Neural cell (in vitro differentiated cells): ENCODE data around the gene LY6G6D. TPM values are rescaled to one million over a fixed set of nuclear protein-coding genes. Genes with fewer than 3 reads are reported as not detected.

ENCODE experiments used
- H2AFZ ChIP-seq: fragments of 200-600, 300-800 bp; sonication (generic), shearing (Covaris generic); 2 replicates; pipeline ENCODE4 v1.6.0; 2014; ENCODE audit warnings: low read depth, mild to moderate bottlenecking, antibody characterized with exemption, low read length, moderate library complexity
- H3F3A ChIP-seq: fragments of 200-600 bp; shearing (Covaris generic); 2 replicates; pipeline ENCODE4 v1.6.1; 2016; ENCODE audit warnings: mild to moderate bottlenecking, moderate library complexity, mixed read lengths, antibody characterized with exemption, low read length; ENCODE audit not compliant: insufficient read depth, poor library complexity, severe bottlenecking
- H3K27ac ChIP-seq: fragments of 200-600, 300-800 bp; sonication (generic), shearing (Covaris generic); 2 replicates; pipeline ENCODE4 v1.5.1; 2014; ENCODE audit warnings: mild to moderate bottlenecking, low read length, moderate library complexity
- H3K27me3 ChIP-seq: fragments of 300-800, 200-600 bp; sonication (generic), shearing (Covaris generic); 2 replicates; pipeline ENCODE4 v1.6.0; 2014; ENCODE audit warnings: mild to moderate bottlenecking, low read depth, low read length, moderate library complexity; ENCODE audit not compliant: insufficient read depth
- H3K36me3 ChIP-seq: fragments of 300-800, 200-600 bp; sonication (generic), shearing (Covaris generic); 2 replicates; pipeline ENCODE4 v1.5.1; 2014; ENCODE audit warnings: mild to moderate bottlenecking, antibody characterized with exemption, low read length, moderate library complexity; ENCODE audit not compliant: insufficient read depth
- H3K4me2 ChIP-seq: fragments of 300-800, 200-600 bp; sonication (generic), shearing (Covaris generic); 2 replicates; pipeline ENCODE4 v1.6.0; 2014; ENCODE audit warnings: mild to moderate bottlenecking, low read length
- H3K4me3 ChIP-seq: fragments of 300-800, 200-600 bp; sonication (generic), shearing (Covaris generic); 2 replicates; pipeline ENCODE4 v1.5.1; 2014; ENCODE audit warnings: mild to moderate bottlenecking, low read length, moderate library complexity
- H3K79me2 ChIP-seq: fragments of 200-600 bp; shearing (Covaris generic); replicated peaks from 2 replicates; pipeline ENCODE4 v1.6.0; 2014; ENCODE audit warnings: mild to moderate bottlenecking, low read length, moderate library complexity; ENCODE audit not compliant: insufficient read depth
- H3K9ac ChIP-seq: fragments of 300-800, 200-600 bp; sonication (generic), shearing (Covaris generic); 2 replicates; pipeline ENCODE4 v1.6.1; 2016; ENCODE audit warnings: mild to moderate bottlenecking, low read length, mixed read lengths
- H3K9me2 ChIP-seq: fragments of 200-600 bp; shearing (Covaris generic); 2 replicates; pipeline ENCODE4 v1.6.1; 2016; ENCODE audit warnings: mild to moderate bottlenecking, low read length, mixed read lengths; ENCODE audit not compliant: insufficient read depth
- H3K9me3 ChIP-seq: fragments of 200-600, 300-800 bp; sonication (generic), shearing (Covaris generic); 2 replicates; pipeline ENCODE4 v1.6.1; 2016; ENCODE audit warnings: mild to moderate bottlenecking, mixed run types, low read length, moderate library complexity, mixed read lengths
- H4K20me1 ChIP-seq: fragments of 200-600 bp; shearing (Covaris generic); 2 replicates; pipeline ENCODE4 v1.6.1; 2016; ENCODE audit warnings: mild to moderate bottlenecking, mixed run types; ENCODE audit not compliant: insufficient read depth
- EP300 ChIP-seq: fragments of 450-650 bp; conservative IDR thresholded peaks from 2 replicates; pipeline ENCODE4 v1.6.1; 2014; ENCODE audit warnings: antibody characterized with exemption, mild to moderate bottlenecking, moderate library complexity; ENCODE audit not compliant: poor library complexity, severe bottlenecking
- EZH2 ChIP-seq: fragments of 200-600, 300-800 bp; shearing (Covaris generic), sonication (generic); IDR thresholded peaks from 2 replicates; pipeline ENCODE4 v1.6.1; 2014; ENCODE audit warnings: antibody characterized with exemption, low read length, borderline replicate concordance, mild to moderate bottlenecking; ENCODE audit not compliant: insufficient read depth, poor library complexity, severe bottlenecking
- MXI1 ChIP-seq: fragments of 450-650 bp; conservative IDR thresholded peaks from 2 replicates; pipeline ENCODE4 v1.6.1; 2014; ENCODE audit warnings: antibody characterized with exemption, mild to moderate bottlenecking; ENCODE audit not compliant: poor library complexity, severe bottlenecking
- POLR2AphosphoS5 ChIP-seq: IDR thresholded peaks from 2 replicates; pipeline ENCODE4 v1.6.1; 2012
- RAD21 ChIP-seq: fragments of 450-650 bp; conservative IDR thresholded peaks from 2 replicates; pipeline ENCODE4 v1.6.1; 2014; ENCODE audit warnings: antibody characterized with exemption, mild to moderate bottlenecking, moderate library complexity
- SMC3 ChIP-seq: fragments of 450-650 bp; conservative IDR thresholded peaks from 2 replicates; pipeline ENCODE4 v1.6.1; 2014; ENCODE audit warnings: antibody characterized with exemption, mild to moderate bottlenecking, moderate library complexity; ENCODE audit not compliant: poor library complexity
- TAF1 ChIP-seq: IDR thresholded peaks from 2 replicates; pipeline ENCODE4 v1.6.1; 2012; ENCODE audit warnings: low read depth
- polyA plus RNA-seq: library from polyadenylated mRNA; depleted of rRNA; stranded (reverse); fragments of >200 nt; gene quantifications from 2 replicates; pipeline ENCODE4 v1.2.3, GENCODE V29; 2014
- TF ChIP-seq, protein P1 (sequence below): fragments of 450-650 bp; IDR thresholded peaks from 2 replicates; pipeline ENCODE4 v1.5.1; 2014; ENCODE audit warnings: antibody characterized with exemption, mild to moderate bottlenecking, moderate library complexity; ENCODE audit not compliant: poor library complexity, severe bottlenecking
- TF ChIP-seq, protein P2 (sequence below): IDR thresholded peaks from 2 replicates; pipeline ENCODE4 v1.6.1; 2012; ENCODE audit warnings: borderline replicate concordance

The LY6G6D gene
- polyA plus RNA-seq, 1 donor from 2014 or later: not detected

DNA sequence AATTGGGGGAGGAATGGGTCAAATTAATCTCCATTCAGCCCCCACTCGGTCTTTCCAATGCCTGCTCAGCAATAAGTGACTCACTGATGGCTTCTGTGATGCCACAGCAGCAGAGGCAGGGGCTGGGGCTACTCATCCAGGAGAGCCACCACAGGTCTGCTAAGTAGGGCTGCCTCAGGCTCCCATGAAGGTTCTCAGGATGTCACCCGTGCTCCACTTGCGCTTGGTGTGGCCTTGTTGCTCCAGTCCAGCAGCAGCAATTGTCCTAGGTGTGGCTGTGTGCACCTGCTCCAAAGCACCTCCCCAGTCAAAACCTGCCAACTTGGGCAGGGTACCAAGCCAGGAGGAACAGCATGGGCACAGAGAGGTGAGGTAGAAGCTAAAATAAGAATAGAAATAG lies 7.0 kb downstream of the LY6G6D start:
- no peaks in the 10 kb centered on the region for H3K27me3 ChIP-seq
- no peak overlapping the region for H3K9ac ChIP-seq
- no peaks in the 10 kb centered on the region for H3K36me3 ChIP-seq
- no peak overlapping the region for H3K4me3 ChIP-seq
- H3K9me3 ChIP-seq: no peaks in the 10 kb centered on the region
- H3K27ac ChIP-seq: no peak overlapping the region
- TF ChIP-seq, protein P1, sequence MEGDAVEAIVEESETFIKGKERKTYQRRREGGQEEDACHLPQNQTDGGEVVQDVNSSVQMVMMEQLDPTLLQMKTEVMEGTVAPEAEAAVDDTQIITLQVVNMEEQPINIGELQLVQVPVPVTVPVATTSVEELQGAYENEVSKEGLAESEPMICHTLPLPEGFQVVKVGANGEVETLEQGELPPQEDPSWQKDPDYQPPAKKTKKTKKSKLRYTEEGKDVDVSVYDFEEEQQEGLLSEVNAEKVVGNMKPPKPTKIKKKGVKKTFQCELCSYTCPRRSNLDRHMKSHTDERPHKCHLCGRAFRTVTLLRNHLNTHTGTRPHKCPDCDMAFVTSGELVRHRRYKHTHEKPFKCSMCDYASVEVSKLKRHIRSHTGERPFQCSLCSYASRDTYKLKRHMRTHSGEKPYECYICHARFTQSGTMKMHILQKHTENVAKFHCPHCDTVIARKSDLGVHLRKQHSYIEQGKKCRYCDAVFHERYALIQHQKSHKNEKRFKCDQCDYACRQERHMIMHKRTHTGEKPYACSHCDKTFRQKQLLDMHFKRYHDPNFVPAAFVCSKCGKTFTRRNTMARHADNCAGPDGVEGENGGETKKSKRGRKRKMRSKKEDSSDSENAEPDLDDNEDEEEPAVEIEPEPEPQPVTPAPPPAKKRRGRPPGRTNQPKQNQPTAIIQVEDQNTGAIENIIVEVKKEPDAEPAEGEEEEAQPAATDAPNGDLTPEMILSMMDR: no peak
- TF ChIP-seq EZH2 (no peak), RAD21 (no peak), MXI1 (no peak), SMC3 (no peak), TAF1 (no peak), EP300 (no peak), POLR2AphosphoS5 (no peak)
- TF ChIP-seq, protein P2, sequence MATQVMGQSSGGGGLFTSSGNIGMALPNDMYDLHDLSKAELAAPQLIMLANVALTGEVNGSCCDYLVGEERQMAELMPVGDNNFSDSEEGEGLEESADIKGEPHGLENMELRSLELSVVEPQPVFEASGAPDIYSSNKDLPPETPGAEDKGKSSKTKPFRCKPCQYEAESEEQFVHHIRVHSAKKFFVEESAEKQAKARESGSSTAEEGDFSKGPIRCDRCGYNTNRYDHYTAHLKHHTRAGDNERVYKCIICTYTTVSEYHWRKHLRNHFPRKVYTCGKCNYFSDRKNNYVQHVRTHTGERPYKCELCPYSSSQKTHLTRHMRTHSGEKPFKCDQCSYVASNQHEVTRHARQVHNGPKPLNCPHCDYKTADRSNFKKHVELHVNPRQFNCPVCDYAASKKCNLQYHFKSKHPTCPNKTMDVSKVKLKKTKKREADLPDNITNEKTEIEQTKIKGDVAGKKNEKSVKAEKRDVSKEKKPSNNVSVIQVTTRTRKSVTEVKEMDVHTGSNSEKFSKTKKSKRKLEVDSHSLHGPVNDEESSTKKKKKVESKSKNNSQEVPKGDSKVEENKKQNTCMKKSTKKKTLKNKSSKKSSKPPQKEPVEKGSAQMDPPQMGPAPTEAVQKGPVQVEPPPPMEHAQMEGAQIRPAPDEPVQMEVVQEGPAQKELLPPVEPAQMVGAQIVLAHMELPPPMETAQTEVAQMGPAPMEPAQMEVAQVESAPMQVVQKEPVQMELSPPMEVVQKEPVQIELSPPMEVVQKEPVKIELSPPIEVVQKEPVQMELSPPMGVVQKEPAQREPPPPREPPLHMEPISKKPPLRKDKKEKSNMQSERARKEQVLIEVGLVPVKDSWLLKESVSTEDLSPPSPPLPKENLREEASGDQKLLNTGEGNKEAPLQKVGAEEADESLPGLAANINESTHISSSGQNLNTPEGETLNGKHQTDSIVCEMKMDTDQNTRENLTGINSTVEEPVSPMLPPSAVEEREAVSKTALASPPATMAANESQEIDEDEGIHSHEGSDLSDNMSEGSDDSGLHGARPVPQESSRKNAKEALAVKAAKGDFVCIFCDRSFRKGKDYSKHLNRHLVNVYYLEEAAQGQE: no peak
- H3K79me2 ChIP-seq: no peaks in the 10 kb centered on the region
- no peaks in the 10 kb centered on the region for H3F3A ChIP-seq
- H3K9me2 ChIP-seq: no peaks in the 10 kb centered on the region
- H4K20me1 ChIP-seq: no peaks in the 10 kb centered on the region
- H2AFZ ChIP-seq: no peak overlapping the region
- no peak overlapping the region for H3K4me2 ChIP-seq

DNA sequence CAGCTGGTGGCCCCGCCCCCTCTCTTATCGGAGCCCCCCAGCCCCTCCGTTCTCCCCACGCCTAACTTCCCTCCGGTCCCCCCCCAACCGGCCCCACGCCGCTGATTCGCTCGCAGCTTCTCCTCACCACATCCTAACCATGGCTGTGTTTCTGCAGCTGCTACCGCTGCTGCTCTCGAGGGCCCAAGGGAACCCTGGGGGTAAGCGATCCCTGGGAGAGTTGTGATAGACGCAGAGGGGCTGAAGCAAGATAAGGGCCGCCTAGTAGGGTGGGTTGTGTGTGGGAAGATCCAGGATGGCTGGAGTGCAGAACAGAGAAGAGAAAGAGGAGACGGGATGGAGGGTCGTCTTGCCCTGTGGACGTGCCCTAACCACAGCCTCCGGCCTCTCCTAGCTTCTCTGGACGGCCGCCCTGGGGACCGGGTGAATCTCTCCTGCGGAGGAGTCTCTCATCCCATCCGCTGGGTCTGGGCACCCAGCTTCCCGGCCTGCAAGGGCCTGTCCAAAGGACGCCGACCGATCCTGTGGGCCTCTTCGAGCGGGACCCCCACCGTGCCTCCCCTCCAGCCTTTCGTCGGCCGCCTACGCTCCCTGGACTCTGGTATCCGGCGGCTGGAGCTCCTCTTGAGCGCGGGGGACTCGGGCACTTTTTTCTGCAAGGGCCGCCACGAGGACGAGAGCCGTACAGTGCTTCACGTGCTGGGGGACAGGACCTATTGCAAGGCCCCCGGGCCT lies 8.3 kb downstream of the LY6G6D start, which contains the start of gene MPIG6B:
Gene MPIG6B (plus strand): TSS at position 129 of the 735 bp plus-strand sequence. CDS start 11 bp downstream, at position 140.
- TF ChIP-seq MXI1 (no peak), TAF1 (no peak), SMC3 (no peak), EP300 (no peak), EZH2 (no peak), RAD21 (no peak), POLR2AphosphoS5 (no peak)
- TF ChIP-seq, protein P2: no peak
- TF ChIP-seq, protein P1: no peak
- H3K9ac ChIP-seq: no peak within 1 kb of the TSS

More for the DNA sequence above, 8.3 kb downstream of the LY6G6D start, which contains the start of gene MPIG6B:
- Histone ChIP-seq H3K4me3 (no peak within 1 kb of the TSS), H3F3A (no peaks in the 10 kb centered on the region), H3K27me3 (no peaks in the 10 kb centered on the region), H3K9me2 (no peaks in the 10 kb centered on the region), H3K79me2 (no peaks in the 10 kb centered on the region), H3K4me2 (no peak within 1 kb of the TSS), H2AFZ (no peak within 1 kb of the TSS), H3K36me3 (no peaks in the 10 kb centered on the region), H3K27ac (no peak within 1 kb of the TSS), H3K9me3 (no peaks in the 10 kb centered on the region), H4K20me1 (no peaks in the 10 kb centered on the region)
